ENCODE data around the gene PANX1.
"Not testable (repeated sequence)": the region's sequence is repeated elsewhere in the genome, so short reads cannot be mapped to it uniquely, and the experiment has no call there.

Gene PANX1

GRCh38 chr11:94154095-94154856 is 25.6 kb downstream of the PANX1 start:
- TF ChIP-seq CTCF (IDR thresholded peaks at IDR 0.05; ENCODE audit: borderline replicate concordance, insufficient read depth, low read depth, low read length): no peak
- H3K4me3 ChIP-seq (ENCODE audit: low read depth, low read length): no peak overlapping the region

- not testable (repeated sequence) for H3K4me3 ChIP-seq (ENCODE audit: low read depth, low read length)
Observed at GRCh38 chr11:94157339-94157738, 28.7 kb downstream of the PANX1 start.

GRCh38 chr11:94168882-94169281 is 40.2 kb downstream of the PANX1 start:
- no peak for TF ChIP-seq CTCF (IDR thresholded peaks at IDR 0.05; ENCODE audit: borderline replicate concordance, insufficient read depth, low read depth, low read length)
- H3K4me3 ChIP-seq (ENCODE audit: low read depth, low read length): no peak overlapping the region

- no peak overlapping the region for H3K4me3 ChIP-seq (ENCODE audit: low read depth, low read length)
- TF ChIP-seq CTCF (IDR thresholded peaks at IDR 0.05; ENCODE audit: borderline replicate concordance, insufficient read depth, low read depth, low read length): no peak
Observed at GRCh38 chr11:94169516-94169915, 40.9 kb downstream of the PANX1 start.

GRCh38 chr11:94169930-94170545 is 41.4 kb downstream of the PANX1 start:
- no peak overlapping the region for H3K4me3 ChIP-seq (ENCODE audit: low read depth, low read length)
- TF ChIP-seq CTCF (IDR thresholded peaks at IDR 0.05; ENCODE audit: borderline replicate concordance, insufficient read depth, low read depth, low read length): no peak

GRCh38 chr11:94170953-94171352 is 42.3 kb downstream of the PANX1 start:
- no peak for TF ChIP-seq CTCF (IDR thresholded peaks at IDR 0.05; ENCODE audit: borderline replicate concordance, insufficient read depth, low read depth, low read length)
- H3K4me3 ChIP-seq (ENCODE audit: low read depth, low read length): no peak overlapping the region

GRCh38 chr11:94171693-94172440 is 43.2 kb downstream of the PANX1 start:
- H3K4me3 ChIP-seq (ENCODE audit: low read depth, low read length): no peak overlapping the region

More at GRCh38 chr11:94171693-94172440, 43.2 kb downstream of the PANX1 start:
- TF ChIP-seq CTCF (IDR thresholded peaks at IDR 0.05; ENCODE audit: borderline replicate concordance, insufficient read depth, low read depth, low read length): peak; percentile 84
